NOMO-1 (cell line): ENCODE measurements around the gene RALGPS1.

Experiments
- DNase-seq, 2 experiments: peaks; one replicate each; lab custom pipeline; 2025; ENCODE audit not compliant: unreplicated experiment in 2 of 2; lab: John Stamatoyannopoulos, UW

The RALGPS1 gene

GRCh38 chr9:127114606-127115005 lies 200.0 kb downstream of the RALGPS1 start:
- DNase-seq: no peak

GRCh38 chr9:127116088-127116726 lies 201.6 kb downstream of the RALGPS1 start:
- DNase-seq: no peak

- DNase-seq: no peak
Observed at GRCh38 chr9:127116957-127117356, 202.4 kb downstream of the RALGPS1 start.

- DNase-seq: no peak
Observed at GRCh38 chr9:127117801-127118200, 203.2 kb downstream of the RALGPS1 start.

GRCh38 chr9:127118597-127119319 lies 204.2 kb downstream of the RALGPS1 start:
- peak in 1 of 2 experiments; percentile 19 for DNase-seq

- no peak for DNase-seq
Observed at GRCh38 chr9:127119320-127119709, 204.7 kb downstream of the RALGPS1 start.

- no peak for DNase-seq
Observed at GRCh38 chr9:127121628-127122175, 207.1 kb downstream of the RALGPS1 start.

DNA sequence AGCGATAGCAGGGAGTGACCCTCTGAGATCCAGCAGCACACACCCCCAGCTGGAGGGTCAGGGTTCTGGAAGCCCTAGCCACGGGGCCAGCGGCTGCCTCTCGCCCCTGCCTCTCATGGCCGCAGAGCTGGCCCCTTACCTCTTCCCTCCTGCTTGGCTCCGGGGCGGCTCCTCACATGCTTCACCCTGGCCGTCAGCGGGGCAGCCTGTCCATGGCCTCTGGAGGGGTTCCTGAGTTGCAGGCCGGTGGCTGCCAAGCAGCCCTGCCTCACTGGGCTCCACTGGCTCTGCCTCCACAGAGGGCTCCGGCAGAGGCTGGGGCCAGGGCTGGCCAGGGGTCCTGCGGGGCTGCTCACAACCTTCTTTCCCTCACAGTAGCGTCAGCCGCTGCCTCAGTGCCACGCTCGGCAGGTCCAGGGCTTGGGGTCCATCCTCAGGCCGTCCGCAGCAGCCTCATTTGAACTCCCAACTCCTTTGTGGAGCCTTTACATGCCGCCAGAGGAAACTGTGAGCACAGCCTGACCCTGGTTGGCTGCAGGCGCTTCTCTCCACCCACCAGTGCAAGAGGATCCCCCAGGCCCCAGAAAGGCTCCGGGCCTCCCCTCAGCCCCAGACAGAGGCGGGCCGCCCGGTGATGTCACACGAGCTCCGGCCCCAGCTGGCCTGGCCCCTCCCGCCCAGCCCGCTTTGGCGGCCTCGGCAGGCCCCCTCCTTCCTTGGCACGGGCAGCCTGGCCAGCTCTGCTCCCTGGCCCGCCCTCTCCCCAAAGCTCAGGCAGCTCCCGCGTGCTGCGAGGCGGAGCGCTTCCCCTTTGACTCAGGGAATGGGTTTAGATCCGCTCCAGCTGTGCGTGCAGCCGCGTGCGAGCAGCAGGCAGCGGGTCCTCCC lies 207.8 kb downstream of the RALGPS1 start, which contains the start of gene ANGPTL2:
Gene ANGPTL2 (minus strand): TSS at position 460 of the 888 bp plus-strand sequence. CDS start 13,904 bp downstream, outside the sequence.
- DNase-seq: no peak

DNA sequence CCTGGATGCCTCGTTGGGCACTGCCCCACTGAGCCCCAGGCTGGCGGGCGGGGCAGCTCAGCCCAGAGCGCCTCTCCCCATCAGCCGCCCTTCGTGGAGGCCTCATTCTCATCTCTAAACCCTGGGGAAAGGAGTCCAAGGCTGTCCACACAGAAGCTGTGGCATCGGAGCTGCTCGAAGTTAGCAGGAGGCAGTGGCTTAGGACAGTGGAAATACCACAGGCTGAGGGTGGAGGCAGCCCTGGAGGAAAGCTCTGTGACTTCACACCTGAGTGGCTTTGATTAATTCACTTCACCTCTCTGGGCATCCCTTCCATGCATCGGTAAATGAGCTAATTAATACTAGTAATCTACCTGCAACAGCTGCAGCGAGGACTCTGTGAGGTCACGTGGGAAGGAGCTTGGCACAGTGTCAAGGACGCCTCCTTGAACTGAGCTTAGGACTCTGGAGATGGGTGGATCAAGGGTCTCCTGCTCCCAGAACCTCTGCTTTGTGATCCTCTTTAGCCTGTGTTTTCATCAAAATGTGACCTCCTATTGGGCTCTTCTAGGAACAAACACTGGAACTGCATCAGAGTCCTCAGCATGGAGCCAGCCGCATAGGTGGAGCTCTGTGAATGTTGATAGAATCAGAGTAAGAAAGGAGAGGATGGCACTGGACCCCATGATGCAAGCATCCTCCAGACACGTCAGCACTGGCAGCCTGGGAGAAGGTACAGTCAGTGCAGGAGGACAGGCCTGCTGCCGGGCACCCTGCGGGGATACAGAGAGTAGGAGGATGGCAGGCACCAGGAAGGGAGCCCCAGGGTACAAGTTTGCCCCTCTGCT lies 208.7 kb downstream of the RALGPS1 start:
- no peak for DNase-seq

DNA sequence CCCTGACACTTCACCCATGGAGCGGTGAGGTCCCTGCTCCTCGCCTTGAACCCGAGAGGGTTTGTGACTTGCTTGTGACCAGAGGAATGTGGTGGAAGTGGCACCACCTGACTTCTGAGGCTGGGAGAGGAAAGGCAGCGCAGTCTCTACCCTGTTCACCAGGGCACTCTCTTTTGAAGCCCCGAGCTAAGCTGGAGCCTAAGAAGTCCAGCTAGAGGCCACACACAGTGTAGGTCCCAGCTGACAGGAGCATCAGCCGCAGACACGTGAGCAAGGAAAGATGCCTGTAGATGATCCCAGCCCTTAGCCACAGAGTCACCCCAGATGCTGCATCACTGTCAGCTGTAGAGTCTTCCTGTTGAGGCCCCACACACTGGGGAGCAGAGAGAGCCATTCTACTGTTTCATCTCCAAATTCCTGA lies 209.5 kb downstream of the RALGPS1 start:
- DNase-seq: no peak

DNA sequence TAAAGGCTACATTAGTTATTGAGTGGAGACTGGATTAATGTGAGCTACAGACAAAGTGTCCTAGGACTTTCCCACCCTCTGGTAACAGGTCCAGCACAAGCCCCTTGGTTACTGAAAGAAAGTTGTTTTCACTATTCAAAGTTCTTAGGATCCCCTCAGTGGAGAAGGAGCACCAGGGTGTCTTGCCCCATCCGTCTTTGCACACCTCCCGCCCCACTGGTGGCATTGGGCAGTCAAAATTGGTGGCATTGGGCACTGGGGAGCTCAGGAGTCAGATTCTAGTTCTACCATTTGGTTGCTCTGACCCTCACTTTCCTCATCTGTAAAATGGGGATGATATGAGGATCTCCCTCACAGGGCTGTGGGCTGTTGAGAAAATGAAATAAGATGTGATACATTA lies 210.2 kb downstream of the RALGPS1 start:
- DNase-seq: no peak

- no peak for DNase-seq
Observed at GRCh38 chr9:127126971-127127370, 212.4 kb downstream of the RALGPS1 start.

- no peak for DNase-seq
Observed at GRCh38 chr9:127128341-127129072, 213.9 kb downstream of the RALGPS1 start.

GRCh38 chr9:127129073-127129717 lies 214.6 kb downstream of the RALGPS1 start:
- DNase-seq: no peak

GRCh38 chr9:127129718-127130085 lies 215.1 kb downstream of the RALGPS1 start:
- no peak for DNase-seq

DNA sequence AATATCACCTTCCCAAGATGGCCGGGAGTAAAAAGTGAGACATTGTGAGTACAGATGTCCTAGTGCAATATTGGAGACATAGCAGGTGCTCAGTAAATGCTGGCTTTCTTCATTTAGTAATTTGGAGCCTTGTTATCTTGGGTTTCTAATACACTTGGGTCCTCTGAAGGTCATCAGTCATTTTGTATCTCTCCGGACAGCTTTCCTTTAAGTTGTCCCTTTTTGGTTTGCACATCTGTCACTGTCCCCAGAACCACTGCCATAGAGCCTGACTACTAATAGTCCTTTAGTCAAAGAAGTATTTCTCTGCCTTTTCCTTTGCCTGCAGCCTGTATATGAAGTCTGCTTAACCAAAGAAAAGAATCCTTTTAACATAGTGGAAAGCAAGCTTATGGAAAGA lies 215.7 kb downstream of the RALGPS1 start:
- no peak for DNase-seq

- peak; percentile 89 to 95 for DNase-seq
Observed at GRCh38 chr9:127130661-127131538, 216.3 kb downstream of the RALGPS1 start.

- DNase-seq: no peak
Observed at GRCh38 chr9:127131871-127132270, 217.3 kb downstream of the RALGPS1 start.
